NK-92 treated with Interleukin-12 subunit alpha and Interleukin-12 subunit beta, amount 100 ng/mL, for 24 hours (cell line): ENCODE results near the gene ECHS1.

Experiments used
- DNase-seq: peaks from one replicate; lab custom pipeline; 2025; lab: John Stamatoyannopoulos, UW

The ECHS1 gene

GRCh38 chr10:133341983-133342382, 31.2 kb downstream of the ECHS1 start:
- no peak for DNase-seq

GRCh38 chr10:133339708-133340380, 33.3 kb downstream of the ECHS1 start:
- DNase-seq, result no peak

- no peak for DNase-seq
Measured at GRCh38 chr10:133338080-133339071, 34.8 kb downstream of the ECHS1 start.

GRCh38 chr10:133337370-133337725, 35.8 kb downstream of the ECHS1 start:
- DNase-seq, result no peak

GRCh38 chr10:133336577-133337369, 36.4 kb downstream of the ECHS1 start, which contains the start of gene CALY:
Gene CALY, minus strand, starts transcription at chr10:133336896. Its CDS starts 7,907 bp downstream, at chr10:133328989.
- no peak for DNase-seq

GRCh38 chr10:133336118-133336576, 37.0 kb downstream of the ECHS1 start:
- DNase-seq, result no peak

GRCh38 chr10:133335246-133336117, 37.7 kb downstream of the ECHS1 start:
- DNase-seq, result no peak

- no peak for DNase-seq
Measured at GRCh38 chr10:133334503-133335245, 38.5 kb downstream of the ECHS1 start.

GRCh38 chr10:133332936-133333699, 40.0 kb downstream of the ECHS1 start:
- no peak for DNase-seq

GRCh38 chr10:133329491-133330202, 43.5 kb downstream of the ECHS1 start:
- DNase-seq, result peak; percentile 61

GRCh38 chr10:133328358-133329343, 44.5 kb downstream of the ECHS1 start:
- no peak for DNase-seq

GRCh38 chr10:133327651-133328357, 45.4 kb downstream of the ECHS1 start:
- DNase-seq, result no peak

- DNase-seq, result no peak
Measured at GRCh38 chr10:133326745-133327650, 46.2 kb downstream of the ECHS1 start.

GRCh38 chr10:133326223-133326551, 47.0 kb downstream of the ECHS1 start:
- no peak for DNase-seq

GRCh38 chr10:133325440-133326222, 47.5 kb downstream of the ECHS1 start:
- DNase-seq, result no peak
